ENCODE results near the gene ELP1. TPM values are rescaled to one million over a fixed set of nuclear protein-coding genes. Genes with fewer than 3 reads are reported as not detected.
"Not testable (repeated sequence)": the region's sequence is repeated elsewhere in the genome, so short reads cannot be mapped to it uniquely, and the experiment has no call there.

Gene ELP1
- 10 to 100 TPM; 32.3 to 37.6 TPM for total RNA-seq

- DNase-seq: peak; percentile 91
- H3K36me3 Mint-ChIP-seq: peaks cover 4% of the 10 kb centered on the region
- peaks cover 30% of the 10 kb centered on the region for H3K4me1 Mint-ChIP-seq
- no peaks in the 10 kb centered on the region for H3K27me3 Mint-ChIP-seq
- H3K4me3 Mint-ChIP-seq: peak within 1 kb of the TSS; percentile 97
- H3K9me3 Mint-ChIP-seq: no peaks in the 10 kb centered on the region
- peak within 1 kb of the TSS; percentile 94 for H3K27ac Mint-ChIP-seq
Measured at GRCh38 chr9:108933718-108934322, at the start of gene ELP1. TSS of gene ELP1 (minus strand) at chr9:108934124. CDS start at chr9:108931146, 2,978 bp downstream.

GRCh38 chr9:108980893-108981292 lies 47.0 kb upstream of the ELP1 start:
- Mint-ChIP-seq H3K27ac (no peak overlapping the region), H3K9me3 (no peaks in the 10 kb centered on the region), H3K36me3 (peaks cover 3% of the 10 kb centered on the region), H3K4me1 (no peaks in the 10 kb centered on the region), H3K27me3 (no peaks in the 10 kb centered on the region), H3K4me3 (no peak overlapping the region)
- DNase-seq: no peak

GRCh38 chr9:108978205-108978604 lies 44.3 kb upstream of the ELP1 start:
- Mint-ChIP-seq H3K9me3 (no peaks in the 10 kb centered on the region), H3K27me3 (no peaks in the 10 kb centered on the region), H3K36me3 (peaks cover 3% of the 10 kb centered on the region), H3K27ac (no peak overlapping the region), H3K4me3 (no peak overlapping the region), H3K4me1 (no peaks in the 10 kb centered on the region)
- no peak for DNase-seq

GRCh38 chr9:108973895-108974294 lies 40.0 kb upstream of the ELP1 start:
- Mint-ChIP-seq H3K9me3 (peaks cover 8% of the 10 kb centered on the region), H3K4me1 (no peaks in the 10 kb centered on the region), H3K27ac (no peak overlapping the region), H3K27me3 (no peaks in the 10 kb centered on the region), H3K4me3 (no peak overlapping the region), H3K36me3 (peaks cover 21% of the 10 kb centered on the region)
- DNase-seq: no peak

GRCh38 chr9:108972626-108973209 lies 38.8 kb upstream of the ELP1 start:
- Mint-ChIP-seq H3K9me3 (peaks cover 8% of the 10 kb centered on the region), H3K27ac (no peak overlapping the region), H3K4me3 (no peak overlapping the region), H3K27me3 (no peaks in the 10 kb centered on the region), H3K36me3 (peaks cover 21% of the 10 kb centered on the region), H3K4me1 (no peaks in the 10 kb centered on the region)
- DNase-seq: no peak

GRCh38 chr9:108972186-108972585 lies 38.3 kb upstream of the ELP1 start:
- Mint-ChIP-seq H3K4me1 (no peaks in the 10 kb centered on the region), H3K4me3 (no peak overlapping the region), H3K27ac (no peak overlapping the region), H3K36me3 (peaks cover 20% of the 10 kb centered on the region), H3K9me3 (peaks cover 8% of the 10 kb centered on the region), H3K27me3 (no peaks in the 10 kb centered on the region)
- DNase-seq: no peak

GRCh38 chr9:108971392-108971791 lies 37.5 kb upstream of the ELP1 start:
- DNase-seq, H3K4me3 Mint-ChIP-seq, H3K27me3 Mint-ChIP-seq, H3K9me3 Mint-ChIP-seq, H3K4me1 Mint-ChIP-seq, H3K27ac Mint-ChIP-seq: not testable (repeated sequence)
- peaks cover 18% of the 10 kb centered on the region for H3K36me3 Mint-ChIP-seq

GRCh38 chr9:108967916-108968315 lies 34.0 kb upstream of the ELP1 start:
- no peak for DNase-seq
- Mint-ChIP-seq H3K4me1 (no peaks in the 10 kb centered on the region), H3K36me3 (peaks cover 20% of the 10 kb centered on the region), H3K4me3 (no peak overlapping the region), H3K27ac (no peak overlapping the region), H3K27me3 (no peaks in the 10 kb centered on the region), H3K9me3 (peaks cover 8% of the 10 kb centered on the region)

GRCh38 chr9:108963459-108964143 lies 29.7 kb upstream of the ELP1 start:
- Mint-ChIP-seq H3K9me3 (no peaks in the 10 kb centered on the region), H3K27me3 (no peaks in the 10 kb centered on the region), H3K36me3 (peaks cover 1% of the 10 kb centered on the region), H3K4me3 (no peak overlapping the region), H3K27ac (no peak overlapping the region), H3K4me1 (no peaks in the 10 kb centered on the region)
- DNase-seq: no peak

GRCh38 chr9:108961151-108961550 lies 27.2 kb upstream of the ELP1 start:
- no peak for DNase-seq
- Mint-ChIP-seq H3K4me3 (no peak overlapping the region), H3K9me3 (no peaks in the 10 kb centered on the region), H3K4me1 (no peaks in the 10 kb centered on the region), H3K27ac (no peak overlapping the region), H3K36me3 (peaks cover 1% of the 10 kb centered on the region), H3K27me3 (no peaks in the 10 kb centered on the region)

GRCh38 chr9:108960331-108960730 lies 26.4 kb upstream of the ELP1 start:
- Mint-ChIP-seq H3K4me3 (no peak overlapping the region), H3K4me1 (no peaks in the 10 kb centered on the region), H3K27me3 (no peaks in the 10 kb centered on the region), H3K36me3 (peaks cover 1% of the 10 kb centered on the region), H3K27ac (no peak overlapping the region), H3K9me3 (no peaks in the 10 kb centered on the region)
- no peak for DNase-seq

- H3K9me3 Mint-ChIP-seq: no peaks in the 10 kb centered on the region
- H3K27ac Mint-ChIP-seq: no peak overlapping the region
- H3K4me1 Mint-ChIP-seq: no peaks in the 10 kb centered on the region
- H3K27me3 Mint-ChIP-seq: no peaks in the 10 kb centered on the region
- DNase-seq: no peak
- H3K36me3 Mint-ChIP-seq: no peaks in the 10 kb centered on the region
- H3K4me3 Mint-ChIP-seq: no peak overlapping the region
Measured at GRCh38 chr9:108956631-108957026, 22.7 kb upstream of the ELP1 start.

GRCh38 chr9:108956022-108956630 lies 22.2 kb upstream of the ELP1 start:
- DNase-seq: no peak
- Mint-ChIP-seq H3K4me1 (no peaks in the 10 kb centered on the region), H3K9me3 (no peaks in the 10 kb centered on the region), H3K36me3 (no peaks in the 10 kb centered on the region), H3K27ac (no peak overlapping the region), H3K4me3 (no peak overlapping the region), H3K27me3 (no peaks in the 10 kb centered on the region)

- Mint-ChIP-seq H3K9me3 (no peaks in the 10 kb centered on the region), H3K4me1 (no peaks in the 10 kb centered on the region), H3K27me3 (no peaks in the 10 kb centered on the region), H3K4me3 (no peak overlapping the region), H3K36me3 (no peaks in the 10 kb centered on the region), H3K27ac (no peak overlapping the region)
- no peak for DNase-seq
Measured at GRCh38 chr9:108953983-108954574, 20.2 kb upstream of the ELP1 start.

GRCh38 chr9:108951578-108951977 lies 17.7 kb upstream of the ELP1 start:
- Mint-ChIP-seq H3K9me3 (no peaks in the 10 kb centered on the region), H3K36me3 (no peaks in the 10 kb centered on the region), H3K27me3 (no peaks in the 10 kb centered on the region), H3K27ac (no peak overlapping the region), H3K4me3 (no peak overlapping the region), H3K4me1 (no peaks in the 10 kb centered on the region)
- no peak for DNase-seq
